GM13976 (cell line): ENCODE results near the gene MRPS2.

ENCODE experiments used
- DNase-seq: peaks from one replicate; pipeline ENCODE4 v3.0.0; 2012; ENCODE audit warnings: low spot score
- CTCF ChIP-seq: IDR thresholded peaks from 2 replicates; pipeline ENCODE4 v1.5.1; 2012; ENCODE audit warnings: borderline replicate concordance, mild to moderate bottlenecking; ENCODE audit not compliant: insufficient read depth; ENCODE audit errors: extremely low read depth, missing control alignments, control extremely low read depth
- in situ Hi-C: fragments of 300-500 bp; cut with MboI; formaldehyde crosslinking; loops from one replicate; pipeline ENCODE4 v1.12.0; 2022; ENCODE audit warnings: low sequenced_read_pairs, mixed read lengths, inconsistent platforms; ENCODE audit not compliant: unreplicated experiment

The MRPS2 gene

GRCh38 chr9:135487281-135488012 lies 13.0 kb upstream of the MRPS2 start:
- no peak for DNase-seq
- in situ Hi-C loops: no loop called here
- no peak for TF ChIP-seq CTCF

GRCh38 chr9:135488013-135488330 lies 12.5 kb upstream of the MRPS2 start:
- TF ChIP-seq CTCF: no peak
- in situ Hi-C loops: no loop called here

GRCh38 chr9:135488527-135488926 lies 12.0 kb upstream of the MRPS2 start:
- in situ Hi-C loops: no loop called here
- no peak for TF ChIP-seq CTCF
- no peak for DNase-seq

More at GRCh38 chr9:135488013-135488330, 12.5 kb upstream of the MRPS2 start:
- no peak for DNase-seq

GRCh38 chr9:135489188-135489906 lies 11.1 kb upstream of the MRPS2 start:
- TF ChIP-seq CTCF: no peak
- no peak for DNase-seq
- in situ Hi-C loops: no loop called here

- in situ Hi-C loops: no loop called here
- no peak for TF ChIP-seq CTCF
- no peak for DNase-seq
These were observed 10.2 kb upstream of the MRPS2 start for GRCh38 chr9:135490166-135490870.

- in situ Hi-C loops: no loop called here
- no peak for DNase-seq
- no peak for TF ChIP-seq CTCF
These were observed 9.5 kb upstream of the MRPS2 start for GRCh38 chr9:135490980-135491464.
